Measurements from ENCODE around the gene KIF19. TPM values are rescaled to one million over a fixed set of nuclear protein-coding genes. Genes with fewer than 3 reads are reported as not detected.

Gene KIF19
- total RNA-seq, 3 donors from 2014 or later: 0.73 to 7.4 (median 2.4) TPM

GRCh38 chr17:74343121-74343520 lies 17.1 kb downstream of the KIF19 start:
- no peak overlapping the region for H3K4me3 ChIP-seq
- H3K36me3 ChIP-seq (ENCODE audit: low read depth): no peaks in the 10 kb centered on the region
- H3K4me1 ChIP-seq (ENCODE audit: low read depth): no peaks in the 10 kb centered on the region
- ATAC-seq (no peak), DNase-seq (no peak)
- TF ChIP-seq CTCF (IDR thresholded peaks at IDR 0.05): no peak
- no peaks in the 10 kb centered on the region for H3K9me3 ChIP-seq
- intact Hi-C loops (cut with DNase I, micrococcal nuclease): no loop called here

GRCh38 chr17:74343526-74344284 lies 17.7 kb downstream of the KIF19 start:
- intact Hi-C loops (cut with DNase I, micrococcal nuclease): no loop called here
- no peaks in the 10 kb centered on the region for H3K36me3 ChIP-seq (ENCODE audit: low read depth)
- no peak for ATAC-seq
- no peaks in the 10 kb centered on the region for H3K4me1 ChIP-seq (ENCODE audit: low read depth)
- no peak for TF ChIP-seq CTCF (IDR thresholded peaks at IDR 0.05)
- no peak overlapping the region for H3K4me3 ChIP-seq
- no peak for DNase-seq
- H3K9me3 ChIP-seq: no peaks in the 10 kb centered on the region

GRCh38 chr17:74344658-74345057 lies 18.6 kb downstream of the KIF19 start:
- TF ChIP-seq CTCF (IDR thresholded peaks at IDR 0.05): no peak
- DNase-seq (no peak), ATAC-seq (no peak)
- intact Hi-C loops (cut with DNase I, micrococcal nuclease): no loop called here
- Histone ChIP-seq H3K4me1 (ENCODE audit: low read depth) (no peaks in the 10 kb centered on the region), H3K4me3 (no peak overlapping the region), H3K9me3 (no peaks in the 10 kb centered on the region), H3K36me3 (ENCODE audit: low read depth) (no peaks in the 10 kb centered on the region)

- no peak for DNase-seq
- ATAC-seq: no peak
- Histone ChIP-seq H3K4me3 (no peak overlapping the region), H3K36me3 (ENCODE audit: low read depth) (no peaks in the 10 kb centered on the region), H3K4me1 (ENCODE audit: low read depth) (no peaks in the 10 kb centered on the region), H3K9me3 (no peaks in the 10 kb centered on the region)
- TF ChIP-seq CTCF (IDR thresholded peaks at IDR 0.05): no peak
- intact Hi-C loops (cut with DNase I, micrococcal nuclease): no loop called here
These were observed 19.6 kb downstream of the KIF19 start for GRCh38 chr17:74345433-74346241.

GRCh38 chr17:74347646-74348045 lies 21.6 kb downstream of the KIF19 start:
- Histone ChIP-seq H3K4me1 (ENCODE audit: low read depth) (no peaks in the 10 kb centered on the region), H3K36me3 (ENCODE audit: low read depth) (no peaks in the 10 kb centered on the region), H3K4me3 (no peak overlapping the region), H3K9me3 (no peaks in the 10 kb centered on the region)
- intact Hi-C loops (cut with DNase I, micrococcal nuclease): no loop called here
- DNase-seq: no peak
- no peak for ATAC-seq
- no peak for TF ChIP-seq CTCF (IDR thresholded peaks at IDR 0.05)

All from mucosa of descending colon (tissue), 3 donors.